Esophagus squamous epithelium (tissue), 5 donors: Measurements from ENCODE around the gene ZNF543. TPM values are rescaled to one million over a fixed set of nuclear protein-coding genes. Genes with fewer than 3 reads are reported as not detected.
A peak's percentile ranks its signal among the peaks of the same experiment; 100 is the strongest.

Source experiments
- DNase-seq: peaks from one replicate; lab custom pipeline; 2025; lab: John Stamatoyannopoulos, UW
- H3K27ac ChIP-seq, 4 donors: fragments of 200-600 bp; sonication (generic); one replicate each; pipeline ENCODE4 v1.5.1; 2016 to 2019; ENCODE audit warnings: mild to moderate bottlenecking in 1 of 4
- H3K27me3 ChIP-seq, 4 donors: fragments of 200-600 bp; sonication (generic); 1 replicate in 3 of 4; 2 replicates in 1 of 4; pipeline versions ENCODE4 v1.5.1 to v1.6.0; 2017 to 2021; ENCODE audit warnings: antibody characterized with exemption in 1 of 4
- H3K36me3 ChIP-seq, 3 donors: fragments of 200-600 bp; sonication (generic); one replicate each; pipeline ENCODE4 v1.5.1; 2016 to 2019
- H3K4me1 ChIP-seq, 3 donors: fragments of 200-600 bp; sonication (generic); one replicate each; pipeline ENCODE4 v1.5.1; 2017 to 2019
- H3K4me3 ChIP-seq, 4 donors: fragments of 200-600 bp; sonication (generic); 1 replicate in 3 of 4; 2 replicates in 1 of 4; pipeline ENCODE4 v1.5.1; 2016 to 2019; ENCODE audit warnings: mild to moderate bottlenecking in 2 of 4, moderate library complexity in 1 of 4
- H3K9me3 ChIP-seq, 3 donors: fragments of 200-600 bp; sonication (generic); one replicate each; pipeline ENCODE4 v1.5.1; 2016 to 2019
- CTCF ChIP-seq, 6 experiments: fragments of 450-650 bp in 4 of 6; fragments of 200-600 bp in 2 of 6; sonication (generic) in 2 of 6; IDR thresholded peaks; one replicate each; pipeline ENCODE4 v1.5.1; 2016 to 2019; ENCODE audit warnings: antibody characterized with exemption in 6 of 6, mild to moderate bottlenecking in 4 of 6, moderate library complexity in 4 of 6
- POLR2A ChIP-seq, 4 donors: fragments of 450-650 bp; IDR thresholded peaks; one replicate each; pipeline ENCODE4 v1.6.1; 2017; ENCODE audit warnings: antibody characterized with exemption in 4 of 4, mild to moderate bottlenecking in 4 of 4, moderate library complexity in 3 of 4
- WGBS, 2 donors: methylation state at CpG; one replicate each; pipeline ENCODE4 v1.1.5; 2018; 5-methylcytosine and 5-hydroxymethylcytosine counted together
- intact Hi-C: fragments of 100-400 bp; cut with DNase I; formaldehyde crosslinking; loops from one replicate; pipeline ENCODE4 v1.15.0; 2022
- total RNA-seq, 4 donors: library from RNA; depleted of rRNA; stranded (reverse); fragments of >200 nt; gene quantifications; one replicate each; pipeline ENCODE4 v1.1.0, GENCODE V29; 2016
- donor health status: DM: yes; HTN: yes; CAD: no.

Gene ZNF543
- total RNA-seq, 4 donors from 2014 or later, result 4.7 to 10.1 (median 8.4) TPM

- WGBS, 2 donors, result 82 to 85% methylated on average over 2 of the region's 2 CpGs
- H3K27me3 ChIP-seq, result no peaks in the 10 kb centered on the region
- H3K36me3 ChIP-seq, result peaks cover 0 to 19% (median under 1%) of the 10 kb centered on the region in 3 donors
- peak overlapping the region; percentile 76 to 99 (median 94) for H3K27ac ChIP-seq
- peaks cover 6 to 28% (median 9%) of the 10 kb centered on the region in 3 donors for H3K4me1 ChIP-seq
- intact Hi-C loops, result loop anchor here (10.0 kb wide), 1 partner anchor 642 kb away; the partner anchor contains the start of gene ZNF606
- H3K9me3 ChIP-seq, result peaks cover 0 to 10% (median 4%) of the 10 kb centered on the region in 3 donors
- peak overlapping the region in 3 of 4 donors; percentile 69 to 98 (median 73) for H3K4me3 ChIP-seq
- DNase-seq, result no peak
- no peak for TF ChIP-seq CTCF (IDR thresholded peaks at IDR 0.05)
- no peak for TF ChIP-seq POLR2A (IDR thresholded peaks at IDR 0.05)
These were observed 42.1 kb downstream of the ZNF543 start for GRCh38 chr19:57362419-57362818.

- H3K4me1 ChIP-seq, result peaks cover 6 to 28% (median 9%) of the 10 kb centered on the region in 3 donors
- TF ChIP-seq POLR2A (IDR thresholded peaks at IDR 0.05), result peak in 3 of 4 donors; percentile 5 to 67 (median 56)
- TF ChIP-seq CTCF (IDR thresholded peaks at IDR 0.05), result peak in 1 of 6 experiments; percentile 14
- peak within 1 kb of the TSS; percentile 94 to 99 (median 95) for H3K27ac ChIP-seq
- H3K36me3 ChIP-seq, result peaks cover 0 to 18% (median 0%) of the 10 kb centered on the region in 3 donors
- WGBS, 2 donors, result 2 to 5% methylated on average over 5 to 15 of the region's 47 CpGs
- peaks cover 0 to 3% (median 0%) of the 10 kb centered on the region in 3 donors for H3K9me3 ChIP-seq
- peak; percentile 90 for DNase-seq
- H3K4me3 ChIP-seq, result peak within 1 kb of the TSS; percentile 69 to 98 (median 82)
- intact Hi-C loops, result loop anchor here (10.0 kb wide), 1 partner anchor 642 kb away; the partner anchor contains the start of gene ZNF606
- H3K27me3 ChIP-seq, result no peaks in the 10 kb centered on the region
These were observed 42.9 kb downstream of the ZNF543 start, which contains the start of the genes TRAPPC2B and ZNF547 for GRCh38 chr19:57362997-57363687. TSS of gene TRAPPC2B (plus strand) at chr19:57363551. CDS start at chr19:57364834, 1,283 bp downstream. TSS of gene ZNF547 (plus strand) at chr19:57363551. CDS start at chr19:57368556, 5,005 bp downstream.

- Histone ChIP-seq H3K27ac (peak overlapping the region; percentile 94 to 99 (median 95)), H3K36me3 (peaks cover 0 to 14% (median 0%) of the 10 kb centered on the region in 3 donors), H3K4me1 (peaks cover 6 to 28% (median 9%) of the 10 kb centered on the region in 3 donors), H3K9me3 (no peaks in the 10 kb centered on the region), H3K27me3 (no peaks in the 10 kb centered on the region), H3K4me3 (peak overlapping the region; percentile 69 to 98 (median 82))
- no peak for TF ChIP-seq POLR2A (IDR thresholded peaks at IDR 0.05)
- no peak for TF ChIP-seq CTCF (IDR thresholded peaks at IDR 0.05)
- intact Hi-C loops, result loop anchor here (10.0 kb wide), 1 partner anchor 641 kb away; the partner anchor contains the start of gene ZNF606
- no peak for DNase-seq
- 1 to 2% methylated on average over 8 to 11 of the region's 18 CpGs for WGBS, 2 donors
These were observed 43.5 kb downstream of the ZNF543 start for GRCh38 chr19:57363688-57364181.

GRCh38 chr19:57366776-57367175 lies 46.5 kb downstream of the ZNF543 start:
- peaks cover 6 to 22% (median 9%) of the 10 kb centered on the region in 3 donors for H3K4me1 ChIP-seq
- WGBS, 2 donors, result 92 to 93% methylated on average over 2 of the region's 2 CpGs
- intact Hi-C loops, result loop anchor here (10.0 kb wide), 1 partner anchor 638 kb away; the partner anchor contains the start of gene ZNF606
- H3K4me3 ChIP-seq, result no peak overlapping the region
- TF ChIP-seq POLR2A (IDR thresholded peaks at IDR 0.05) (no peak), CTCF (IDR thresholded peaks at IDR 0.05) (no peak)
- no peak for DNase-seq
- H3K27ac ChIP-seq, result no peak overlapping the region
- H3K36me3 ChIP-seq, result peaks cover 0 to 20% (median 0%) of the 10 kb centered on the region in 3 donors
- no peaks in the 10 kb centered on the region for H3K9me3 ChIP-seq
- H3K27me3 ChIP-seq, result no peaks in the 10 kb centered on the region
